HepG2 (cell line): ENCODE measurements around the gene UBE2O. TPM values are rescaled to one million over a fixed set of nuclear protein-coding genes. Genes with fewer than 3 reads are reported as not detected.

Experiments used
- DMAP1 ChIP-seq: IDR thresholded peaks from 2 replicates; pipeline ENCODE4 v1.6.1; 2016
- MEF2D ChIP-seq: sonication (generic); formaldehyde crosslinking; IDR thresholded peaks from 2 replicates; pipeline ENCODE4 v1.5.1; 2020; ENCODE audit warnings: mild to moderate bottlenecking, missing genetic modification reagents
- MLLT10 ChIP-seq: sonication (generic); formaldehyde crosslinking; IDR thresholded peaks from 2 replicates; pipeline ENCODE4 v1.4.0; 2020; ENCODE audit warnings: missing genetic modification reagents
- RAD51 ChIP-seq: fragments of 450-650 bp; IDR thresholded peaks from 2 replicates; pipeline ENCODE4 v1.6.1; 2016; ENCODE audit warnings: borderline replicate concordance
- REL ChIP-seq: sonication (generic); formaldehyde crosslinking; conservative IDR thresholded peaks from 2 replicates; pipeline ENCODE4 v1.8.0; 2022; ENCODE audit warnings: mild to moderate bottlenecking, missing genetic modification reagents, moderate library complexity
- RFX5 ChIP-seq: IDR thresholded peaks from 2 replicates; pipeline ENCODE4 v1.6.1; 2011; ENCODE audit warnings: low read depth, low read length, improper control_type of control experiment
- TBX3 ChIP-seq: fragments of 450-650 bp; IDR thresholded peaks from 2 replicates; pipeline ENCODE4 v1.6.1; 2017; ENCODE audit warnings: antibody characterized with exemption, mild to moderate bottlenecking, inconsistent platforms, borderline replicate concordance
- TFDP2 ChIP-seq: sonication (generic); formaldehyde crosslinking; IDR thresholded peaks from 2 replicates; pipeline ENCODE4 v1.4.0; 2020; ENCODE audit warnings: missing genetic modification reagents
- TSC22D2 ChIP-seq: sonication (generic); formaldehyde crosslinking; IDR thresholded peaks from 2 replicates; pipeline ENCODE4 v1.5.1; 2020; ENCODE audit warnings: missing genetic modification reagents, mild to moderate bottlenecking, borderline replicate concordance
- ZFP36 ChIP-seq: fragments of 150-350 bp; IDR thresholded peaks from 2 replicates; pipeline ENCODE4 v1.6.1; 2018; ENCODE audit warnings: borderline replicate concordance, low read length, low read depth; ENCODE audit not compliant: partially characterized antibody
- ZFP90 ChIP-seq: sonication (generic); formaldehyde crosslinking; IDR thresholded peaks from 2 replicates; pipeline ENCODE4 v1.8.0; 2022; ENCODE audit warnings: missing genetic modification reagents, mild to moderate bottlenecking, inconsistent platforms, borderline replicate concordance
- ZNF407 ChIP-seq: sonication (generic); formaldehyde crosslinking; IDR thresholded peaks from one replicate; pipeline ENCODE4 v1.5.1; 2020; ENCODE audit warnings: mild to moderate bottlenecking, missing genetic modification reagents; ENCODE audit errors: not compliant biosample characterization
- ZNF557 ChIP-seq: sonication (generic); formaldehyde crosslinking; IDR thresholded peaks from 2 replicates; pipeline ENCODE4 v1.4.0; 2020; ENCODE audit warnings: missing genetic modification reagents
- polyA plus RNA-seq, 8 experiments: library from polyadenylated mRNA; depleted of rRNA in 3 of 8; stranded (reverse) in 7 of 8; unstranded in 1 of 8; fragments of >200 nt; fragmentation: Illumina TruSeq in 4 of 8; extraction: Trizol in 4 of 8; gene quantifications; 2 replicates each; pipeline versions ENCODE4 v1.2.1 to v1.2.3, GENCODE V29; 2011 to 2016; ENCODE audit warnings: low read depth in 4 of 8, missing spikeins in 1 of 8, mixed read lengths in 1 of 8; ENCODE audit not compliant: insufficient read depth in 1 of 8
- total RNA-seq, 5 experiments: library from RNA; depleted of rRNA; stranded (reverse); fragments of >200 nt; fragmentation: Illumina TruSeq; extraction: Trizol; gene quantifications; 2 replicates each; pipeline ENCODE4 v1.2.3, GENCODE V29; 2016; ENCODE audit warnings: low read depth in 1 of 5
- TF ChIP-seq, protein P1 (sequence below): IDR thresholded peaks from 2 replicates; pipeline ENCODE4 v1.6.1; 2012; ENCODE audit warnings: low read length, improper control_type of control experiment
- TF ChIP-seq, protein P2 (sequence below): IDR thresholded peaks from 2 replicates; pipeline ENCODE4 v1.6.1; 2016; ENCODE audit warnings: control low read depth

Gene UBE2O
- total and polyA plus RNA-seq, 2 of the 13 experiments (the other 11 are each of a cell fraction or from before 2014, with no cell fraction given) = 21.5 to 23.5 TPM

DNA sequence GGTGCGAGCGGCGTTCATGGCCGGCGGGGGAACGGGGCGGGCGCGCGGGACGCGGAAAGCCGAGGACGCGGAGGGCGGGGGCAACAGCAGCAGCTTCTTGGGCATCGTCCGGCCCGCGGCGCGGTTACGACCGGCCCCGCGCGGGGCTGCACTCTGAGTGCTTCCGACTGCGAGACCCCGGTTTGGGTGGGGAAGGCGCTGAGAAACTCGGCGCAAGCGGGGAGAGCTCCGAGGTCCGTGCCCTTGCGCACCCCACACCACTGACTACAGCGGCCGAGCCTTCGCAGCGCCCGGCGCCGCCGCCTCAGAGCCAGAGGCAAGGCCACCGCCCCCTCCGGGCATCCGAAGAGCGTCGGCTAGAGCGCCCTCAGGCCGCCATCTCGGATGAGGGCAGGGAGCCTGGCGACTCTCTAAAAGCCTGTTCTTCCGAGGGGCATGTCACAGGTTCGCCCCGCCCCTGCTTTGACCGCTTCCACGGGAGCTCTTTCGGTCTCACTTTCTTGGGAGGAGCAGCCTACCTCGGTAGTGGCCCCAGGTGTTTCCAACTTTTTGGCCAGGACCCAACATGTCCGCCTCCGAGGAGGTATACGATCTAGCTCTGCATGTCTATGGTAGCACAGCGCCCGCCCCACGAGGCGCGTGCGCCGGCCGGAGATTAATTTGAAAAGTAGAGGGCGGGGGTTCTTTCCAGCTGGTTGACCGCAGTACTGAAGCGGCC is 99.2 kb downstream of the UBE2O start, which contains the start of gene PRPSAP1 (continued):
- peak; percentile 95 for TF ChIP-seq ZNF407 (CRISPR knock-in tag)
- peak; percentile 18; the same call in 1 of the 2 replicates for TF ChIP-seq TBX3
- TF ChIP-seq TFDP2 (CRISPR knock-in tag) = peak; percentile 88
- TF ChIP-seq ZNF557 (CRISPR knock-in tag) = peak; percentile 74; the same call in 1 of the 2 replicates
- no peak for TF ChIP-seq RFX5
- TF ChIP-seq, protein P1, sequence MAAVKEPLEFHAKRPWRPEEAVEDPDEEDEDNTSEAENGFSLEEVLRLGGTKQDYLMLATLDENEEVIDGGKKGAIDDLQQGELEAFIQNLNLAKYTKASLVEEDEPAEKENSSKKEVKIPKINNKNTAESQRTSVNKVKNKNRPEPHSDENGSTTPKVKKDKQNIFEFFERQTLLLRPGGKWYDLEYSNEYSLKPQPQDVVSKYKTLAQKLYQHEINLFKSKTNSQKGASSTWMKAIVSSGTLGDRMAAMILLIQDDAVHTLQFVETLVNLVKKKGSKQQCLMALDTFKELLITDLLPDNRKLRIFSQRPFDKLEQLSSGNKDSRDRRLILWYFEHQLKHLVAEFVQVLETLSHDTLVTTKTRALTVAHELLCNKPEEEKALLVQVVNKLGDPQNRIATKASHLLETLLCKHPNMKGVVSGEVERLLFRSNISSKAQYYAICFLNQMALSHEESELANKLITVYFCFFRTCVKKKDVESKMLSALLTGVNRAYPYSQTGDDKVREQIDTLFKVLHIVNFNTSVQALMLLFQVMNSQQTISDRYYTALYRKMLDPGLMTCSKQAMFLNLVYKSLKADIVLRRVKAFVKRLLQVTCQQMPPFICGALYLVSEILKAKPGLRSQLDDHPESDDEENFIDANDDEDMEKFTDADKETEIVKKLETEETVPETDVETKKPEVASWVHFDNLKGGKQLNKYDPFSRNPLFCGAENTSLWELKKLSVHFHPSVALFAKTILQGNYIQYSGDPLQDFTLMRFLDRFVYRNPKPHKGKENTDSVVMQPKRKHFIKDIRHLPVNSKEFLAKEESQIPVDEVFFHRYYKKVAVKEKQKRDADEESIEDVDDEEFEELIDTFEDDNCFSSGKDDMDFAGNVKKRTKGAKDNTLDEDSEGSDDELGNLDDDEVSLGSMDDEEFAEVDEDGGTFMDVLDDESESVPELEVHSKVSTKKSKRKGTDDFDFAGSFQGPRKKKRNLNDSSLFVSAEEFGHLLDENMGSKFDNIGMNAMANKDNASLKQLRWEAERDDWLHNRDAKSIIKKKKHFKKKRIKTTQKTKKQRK = no peak
- TF ChIP-seq ZFP90 = peak; percentile 90
- no peak for TF ChIP-seq MLLT10 (CRISPR knock-in tag)
- TF ChIP-seq DMAP1 (CRISPR knock-in tag) = peak; percentile 88
- no peak for TF ChIP-seq ZFP36
- TF ChIP-seq, protein P2, sequence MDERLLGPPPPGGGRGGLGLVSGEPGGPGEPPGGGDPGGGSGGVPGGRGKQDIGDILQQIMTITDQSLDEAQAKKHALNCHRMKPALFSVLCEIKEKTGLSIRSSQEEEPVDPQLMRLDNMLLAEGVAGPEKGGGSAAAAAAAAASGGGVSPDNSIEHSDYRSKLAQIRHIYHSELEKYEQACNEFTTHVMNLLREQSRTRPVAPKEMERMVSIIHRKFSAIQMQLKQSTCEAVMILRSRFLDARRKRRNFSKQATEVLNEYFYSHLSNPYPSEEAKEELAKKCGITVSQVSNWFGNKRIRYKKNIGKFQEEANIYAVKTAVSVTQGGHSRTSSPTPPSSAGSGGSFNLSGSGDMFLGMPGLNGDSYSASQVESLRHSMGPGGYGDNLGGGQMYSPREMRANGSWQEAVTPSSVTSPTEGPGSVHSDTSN (CRISPR knock-in tag) = no peak
- TF ChIP-seq REL (CRISPR knock-in tag) = 0 out of 2 replicates have a peak, but pooled peaks have one; percentile 34
- TF ChIP-seq MEF2D (CRISPR knock-in tag) = no peak; the same call in none of the 2 replicates
- TF ChIP-seq RAD51 = no peak
- TF ChIP-seq TSC22D2 (CRISPR knock-in tag) = 0 out of 2 replicates have a peak, but pooled peaks have one; percentile 75
